GM23248 (cell line): Measurements from ENCODE around the gene CYP2C18.

Experiments
- EZH2 ChIP-seq: fragments of 200-600 bp; sonication (generic); IDR thresholded peaks from 2 replicates; pipeline ENCODE4 v1.6.1; 2018; ENCODE audit warnings: antibody characterized with exemption, mild to moderate bottlenecking; ENCODE audit not compliant: insufficient read depth, poor library complexity, severe bottlenecking
- EZH2phosphoT487 ChIP-seq: fragments of 200-600 bp; sonication (generic); IDR thresholded peaks from 2 replicates; pipeline ENCODE4 v1.6.1; 2018; ENCODE audit warnings: antibody characterized with exemption, moderate library complexity, mild to moderate bottlenecking, low read depth; ENCODE audit not compliant: insufficient read depth

DNA sequence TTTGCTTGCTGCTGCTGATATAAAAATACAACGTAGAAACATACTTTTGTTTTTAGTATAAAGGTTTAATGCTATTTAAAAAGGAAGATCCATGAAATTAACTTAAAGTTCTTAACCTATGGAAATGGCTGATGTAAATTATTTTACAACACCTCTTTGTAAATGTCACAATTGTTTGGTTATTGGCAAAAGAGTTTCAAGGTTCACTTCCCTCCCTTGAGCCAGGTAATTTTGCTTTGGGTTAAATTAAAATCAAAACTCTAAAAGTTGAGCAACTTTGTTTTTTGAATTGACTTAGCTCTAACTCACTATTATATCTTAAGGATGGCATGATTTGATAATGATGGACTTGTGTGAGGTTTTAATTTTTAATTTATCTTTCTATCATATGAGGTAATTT, 39.2 kb upstream of the CYP2C18 start:
- TF ChIP-seq EZH2, result no peak
- no peak for TF ChIP-seq EZH2phosphoT487
